Activated T-cell treated with anti-CD3 and anti-CD28 coated beads, Interleukin-2, amount 50 U/mL, for 48 hours (primary cell): ENCODE results near the gene ABCC10.
A peak's percentile ranks its signal among the peaks of the same experiment; 100 is the strongest.
"Not testable (repeated sequence)": the region's sequence is repeated elsewhere in the genome, so short reads cannot be mapped to it uniquely, and the experiment has no call there.

Experiments
- DNase-seq, 2 experiments: peaks; one replicate each; pipeline ENCODE4 v3.0.0-alpha.2; 2020

ABCC10 gene, protein sequence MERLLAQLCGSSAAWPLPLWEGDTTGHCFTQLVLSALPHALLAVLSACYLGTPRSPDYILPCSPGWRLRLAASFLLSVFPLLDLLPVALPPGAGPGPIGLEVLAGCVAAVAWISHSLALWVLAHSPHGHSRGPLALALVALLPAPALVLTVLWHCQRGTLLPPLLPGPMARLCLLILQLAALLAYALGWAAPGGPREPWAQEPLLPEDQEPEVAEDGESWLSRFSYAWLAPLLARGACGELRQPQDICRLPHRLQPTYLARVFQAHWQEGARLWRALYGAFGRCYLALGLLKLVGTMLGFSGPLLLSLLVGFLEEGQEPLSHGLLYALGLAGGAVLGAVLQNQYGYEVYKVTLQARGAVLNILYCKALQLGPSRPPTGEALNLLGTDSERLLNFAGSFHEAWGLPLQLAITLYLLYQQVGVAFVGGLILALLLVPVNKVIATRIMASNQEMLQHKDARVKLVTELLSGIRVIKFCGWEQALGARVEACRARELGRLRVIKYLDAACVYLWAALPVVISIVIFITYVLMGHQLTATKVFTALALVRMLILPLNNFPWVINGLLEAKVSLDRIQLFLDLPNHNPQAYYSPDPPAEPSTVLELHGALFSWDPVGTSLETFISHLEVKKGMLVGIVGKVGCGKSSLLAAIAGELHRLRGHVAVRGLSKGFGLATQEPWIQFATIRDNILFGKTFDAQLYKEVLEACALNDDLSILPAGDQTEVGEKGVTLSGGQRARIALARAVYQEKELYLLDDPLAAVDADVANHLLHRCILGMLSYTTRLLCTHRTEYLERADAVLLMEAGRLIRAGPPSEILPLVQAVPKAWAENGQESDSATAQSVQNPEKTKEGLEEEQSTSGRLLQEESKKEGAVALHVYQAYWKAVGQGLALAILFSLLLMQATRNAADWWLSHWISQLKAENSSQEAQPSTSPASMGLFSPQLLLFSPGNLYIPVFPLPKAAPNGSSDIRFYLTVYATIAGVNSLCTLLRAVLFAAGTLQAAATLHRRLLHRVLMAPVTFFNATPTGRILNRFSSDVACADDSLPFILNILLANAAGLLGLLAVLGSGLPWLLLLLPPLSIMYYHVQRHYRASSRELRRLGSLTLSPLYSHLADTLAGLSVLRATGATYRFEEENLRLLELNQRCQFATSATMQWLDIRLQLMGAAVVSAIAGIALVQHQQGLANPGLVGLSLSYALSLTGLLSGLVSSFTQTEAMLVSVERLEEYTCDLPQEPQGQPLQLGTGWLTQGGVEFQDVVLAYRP (N-terminal part only)

GRCh38 chr6:43427406-43428111 is at the start of gene ABCC10:
Gene ABCC10, plus strand, starts transcription at chr6:43427541. Its CDS starts 438 bp downstream, at chr6:43427979.
- peak; percentile 97 to 98 for DNase-seq

GRCh38 chr6:43377710-43378229 is 49.6 kb upstream of the ABCC10 start:
- no peak for DNase-seq

DNA sequence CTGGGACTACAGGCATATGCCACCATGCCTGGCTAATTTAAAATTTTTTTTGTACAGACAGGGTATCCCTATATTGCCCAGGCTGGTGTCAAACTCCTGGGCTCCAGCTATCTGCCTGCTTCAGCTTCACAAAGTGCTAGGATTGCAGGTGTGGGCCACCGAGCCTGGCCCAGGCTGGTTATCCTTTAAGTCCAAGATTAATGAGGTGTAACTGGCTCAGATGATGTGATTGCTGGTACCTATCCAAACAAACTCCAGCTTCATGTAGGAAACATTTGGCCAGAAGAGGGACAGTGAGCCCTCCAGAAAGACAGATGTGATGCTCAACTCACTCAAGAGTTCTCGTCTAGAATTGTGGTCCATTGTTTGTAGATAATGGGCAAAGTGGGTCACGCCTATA is 48.7 kb upstream of the ABCC10 start:
- no peak for DNase-seq

GRCh38 chr6:43380858-43381257 is 46.5 kb upstream of the ABCC10 start:
- not testable (repeated sequence) for DNase-seq

- DNase-seq, result no peak
These were observed 44.2 kb upstream of the ABCC10 start for GRCh38 chr6:43383021-43383667.

- no peak for DNase-seq
These were observed 40.8 kb upstream of the ABCC10 start for GRCh38 chr6:43386492-43386891.

DNA sequence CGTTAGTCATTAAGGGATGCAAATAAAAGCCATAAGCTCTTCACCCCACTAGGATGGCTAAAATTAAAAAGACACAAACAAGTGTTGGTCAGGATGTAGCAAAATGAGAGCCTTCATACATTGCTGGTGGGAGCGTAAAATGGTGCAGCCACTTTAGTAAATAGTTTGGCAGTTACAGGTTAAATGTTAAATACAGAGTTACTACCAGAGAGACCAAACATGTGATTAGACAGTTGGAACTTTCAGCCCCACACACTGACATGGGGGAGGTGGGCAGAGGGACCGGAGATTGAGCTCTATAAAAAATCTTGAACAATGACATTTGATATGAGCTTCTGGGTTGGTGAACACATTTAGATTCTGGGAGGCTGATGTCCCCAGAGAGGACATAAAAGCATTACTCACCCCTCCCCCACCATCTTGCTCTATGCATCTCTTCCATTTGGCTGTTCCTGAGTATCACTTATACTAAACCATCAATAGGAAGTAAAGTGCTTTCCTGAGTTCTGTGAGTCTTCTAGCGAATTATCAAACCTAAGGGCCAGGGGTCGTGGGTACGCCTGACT is 37.5 kb upstream of the ABCC10 start:
- DNase-seq, result no peak

- not testable (repeated sequence) for DNase-seq
These were observed 36.4 kb upstream of the ABCC10 start for GRCh38 chr6:43390753-43391439.

- DNase-seq, result peak; percentile 52
These were observed 35.8 kb upstream of the ABCC10 start for GRCh38 chr6:43391440-43392031.

DNA sequence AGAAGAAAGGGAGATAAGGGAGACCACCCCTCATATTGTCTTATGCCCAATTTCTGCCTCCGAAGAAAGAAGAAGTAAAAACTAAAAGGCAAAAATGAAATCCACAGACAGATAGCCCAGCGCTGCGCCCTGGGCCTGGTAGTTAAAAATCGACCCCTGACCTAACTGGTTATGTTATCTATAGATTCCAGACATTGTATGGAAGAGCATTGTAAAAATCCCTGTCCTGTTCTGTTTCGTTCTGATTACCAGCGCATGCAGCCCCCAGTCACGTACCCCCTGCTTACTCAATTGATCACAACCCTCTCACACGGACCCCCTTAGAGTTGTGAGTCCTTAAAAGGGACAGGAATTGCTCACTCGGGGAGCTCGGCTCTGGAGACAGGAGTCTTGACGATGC is 34.2 kb upstream of the ABCC10 start:
- not testable (repeated sequence) for DNase-seq

GRCh38 chr6:43393602-43394001 is 33.7 kb upstream of the ABCC10 start:
- DNase-seq, result no peak

DNA sequence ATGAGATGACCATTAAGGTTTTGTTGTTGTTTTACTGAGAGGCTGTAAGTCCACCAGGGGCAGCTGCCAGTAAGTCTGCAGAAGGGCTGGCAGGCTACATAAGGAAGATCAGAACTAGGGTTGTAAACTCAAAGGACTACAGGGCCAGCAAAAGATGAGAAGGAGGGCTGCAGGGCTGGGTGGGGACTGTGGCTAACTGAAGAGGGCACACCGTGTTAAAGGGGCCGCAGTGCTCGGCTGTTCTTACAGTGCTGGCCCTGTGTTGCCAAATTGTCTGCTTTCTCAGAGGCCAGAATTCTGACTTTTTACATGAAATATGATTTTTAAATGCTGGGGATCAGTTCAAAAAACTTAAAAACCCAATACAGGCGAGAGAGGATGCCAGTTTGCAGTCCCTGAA is 32.4 kb upstream of the ABCC10 start:
- no peak for DNase-seq

DNA sequence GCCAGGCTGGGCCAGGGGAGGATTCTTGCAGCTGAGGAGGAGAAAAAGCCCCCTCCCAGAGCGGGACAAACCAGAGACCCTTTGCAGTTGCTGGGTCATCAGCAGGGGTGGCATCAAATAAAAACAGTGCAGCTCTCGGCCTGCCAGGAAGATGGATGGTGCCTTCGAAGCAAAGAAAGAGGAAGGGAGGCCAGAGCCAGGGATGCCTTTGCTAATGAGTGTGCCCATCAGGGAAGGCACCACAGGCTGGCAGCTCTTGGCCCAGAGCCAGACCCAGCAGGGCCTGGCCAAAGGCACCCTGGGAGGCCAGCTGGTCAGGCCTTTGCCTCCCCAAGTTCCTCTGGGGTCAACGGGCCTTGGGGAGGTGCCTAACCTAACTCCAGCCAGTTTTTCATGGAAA is 31.6 kb upstream of the ABCC10 start:
- DNase-seq, result no peak

- DNase-seq, result no peak
These were observed 30.8 kb upstream of the ABCC10 start for GRCh38 chr6:43396408-43397149.

DNA sequence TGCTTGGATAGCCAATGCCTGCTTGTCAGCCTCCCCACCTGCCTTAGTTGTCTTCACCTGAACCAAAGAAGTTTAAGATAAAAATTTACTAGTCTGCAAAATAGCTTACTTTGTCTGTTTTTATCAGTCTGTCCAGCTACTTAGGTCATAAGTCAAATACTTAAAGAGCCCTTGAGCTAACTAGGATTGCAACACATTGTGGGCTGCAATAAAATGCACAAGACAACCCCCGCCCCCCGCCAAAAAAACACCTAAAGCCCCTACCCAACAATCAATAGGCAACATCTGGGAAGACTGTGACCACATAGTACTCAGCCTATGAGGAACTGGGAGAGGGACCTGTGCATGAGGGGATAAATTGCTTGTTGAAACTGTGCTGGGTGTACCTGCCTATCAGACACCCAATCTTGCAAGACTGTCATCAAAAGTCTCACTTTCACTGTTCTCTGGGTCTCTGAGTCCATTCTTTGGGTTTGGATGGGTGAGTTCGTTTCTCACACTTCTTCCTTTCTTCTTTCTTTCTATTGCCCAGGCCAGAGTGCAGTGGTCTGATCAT is 27.3 kb upstream of the ABCC10 start:
- DNase-seq, result no peak

- DNase-seq, result no peak
These were observed 25.6 kb upstream of the ABCC10 start for GRCh38 chr6:43401730-43402129.

DNA sequence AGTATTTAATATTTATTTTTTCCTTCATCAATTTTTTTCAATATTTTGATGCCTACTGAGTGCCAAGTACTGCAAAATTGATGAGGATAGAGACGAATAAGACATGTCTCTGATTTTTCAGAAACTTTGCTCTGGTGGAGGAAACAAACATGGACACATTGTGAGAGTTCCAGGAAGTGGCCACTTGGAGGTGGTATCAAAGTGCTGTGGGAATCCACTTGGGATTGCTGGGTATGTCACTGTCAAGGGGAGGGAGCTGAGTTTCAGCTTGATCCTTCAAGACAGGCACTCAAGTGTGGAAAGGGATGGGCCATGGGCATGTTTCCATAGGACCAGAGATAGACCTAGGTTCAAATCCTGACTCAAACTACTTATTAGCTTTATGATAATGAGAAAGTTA is 24.5 kb upstream of the ABCC10 start:
- DNase-seq, result no peak

GRCh38 chr6:43405354-43405753 is 22.0 kb upstream of the ABCC10 start:
- no peak for DNase-seq

GRCh38 chr6:43407296-43407695 is 20.0 kb upstream of the ABCC10 start:
- no peak for DNase-seq
